Measurements from ENCODE around the gene CHFR. TPM values are rescaled to one million over a fixed set of nuclear protein-coding genes. Genes with fewer than 3 reads are reported as not detected.
A peak's percentile ranks its signal among the peaks of the same experiment; 100 is the strongest.

The CHFR gene
- polyA plus RNA-seq, 1 donor from 2014 or later = 89.3 TPM

DNA sequence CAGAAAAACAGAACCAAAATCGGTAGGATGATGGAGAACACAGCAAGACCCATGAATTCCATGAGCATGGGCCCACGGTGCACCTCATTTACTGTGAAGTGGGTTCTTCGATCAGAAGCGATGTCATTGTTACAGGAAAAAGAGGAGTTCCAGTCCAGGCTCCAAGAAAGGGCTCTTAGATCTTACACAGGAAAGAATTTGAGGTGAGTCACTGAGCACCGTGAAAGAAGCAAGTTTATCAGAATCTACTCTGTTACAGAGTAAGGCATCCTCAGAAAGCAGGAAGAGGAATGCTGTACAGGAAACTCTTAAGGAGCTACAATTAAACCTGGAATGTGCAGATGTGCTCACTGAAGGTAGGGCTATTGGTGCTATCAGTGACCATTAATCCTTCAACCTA, 11.6 kb upstream of the CHFR start:
- Histone ChIP-seq H3K27me3 (ENCODE audit: insufficient read depth, low read depth, low read length) (no peaks in the 10 kb centered on the region), H3K27ac (ENCODE audit: low read length) (no peak overlapping the region), H3K4me3 (ENCODE audit: low read length) (no peak overlapping the region), H3K79me2 (replicated peaks; ENCODE audit: insufficient read depth, low read length) (no peaks in the 10 kb centered on the region), H4K20me1 (ENCODE audit: insufficient read depth) (no peaks in the 10 kb centered on the region), H3K9ac (ENCODE audit: low read length) (no peak overlapping the region), H2AFZ (ENCODE audit: low read depth, low read length) (no peak overlapping the region), H3K4me2 (ENCODE audit: low read length) (no peak overlapping the region), H3K9me3 (ENCODE audit: low read length) (no peaks in the 10 kb centered on the region), H3K9me2 (ENCODE audit: insufficient read depth, low read length) (no peaks in the 10 kb centered on the region), H3F3A (ENCODE audit: insufficient read depth, low read length, poor library complexity, severe bottlenecking) (no peaks in the 10 kb centered on the region), H3K36me3 (ENCODE audit: insufficient read depth, low read length) (no peaks in the 10 kb centered on the region)
- no peak for TF ChIP-seq MXI1 (conservative IDR thresholded peaks at IDR 0.05; ENCODE audit: poor library complexity, severe bottlenecking)

DNA sequence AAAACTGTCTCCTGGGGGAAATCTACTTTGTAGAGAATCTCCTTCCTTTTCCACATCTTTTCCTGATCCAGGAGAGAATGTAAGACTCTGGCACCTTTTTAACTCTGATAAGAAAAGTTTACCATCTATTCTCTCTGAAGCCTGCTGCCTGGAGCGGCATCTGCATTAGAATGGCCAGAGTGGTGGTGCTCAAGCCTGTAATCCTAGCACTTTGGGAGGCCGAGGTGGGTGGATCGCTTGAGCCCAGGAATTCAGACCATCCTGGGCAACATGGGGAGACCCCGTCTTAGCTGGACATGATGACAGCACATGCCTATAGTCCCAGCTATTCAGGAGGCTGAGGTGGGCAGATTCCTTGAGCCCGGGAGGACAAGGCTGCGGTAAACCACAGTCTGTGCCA, 1.4 kb upstream of the CHFR start:
- no peak overlapping the region for H3K27ac ChIP-seq (ENCODE audit: low read length)
- peaks cover 10% of the 10 kb centered on the region for H3K36me3 ChIP-seq (ENCODE audit: insufficient read depth, low read length)
- H3K27me3 ChIP-seq (ENCODE audit: insufficient read depth, low read depth, low read length) = no peaks in the 10 kb centered on the region
- H3K9me3 ChIP-seq (ENCODE audit: low read length) = no peaks in the 10 kb centered on the region
- H4K20me1 ChIP-seq (ENCODE audit: insufficient read depth) = no peaks in the 10 kb centered on the region
- H3K4me3 ChIP-seq (ENCODE audit: low read length) = peak overlapping the region; percentile 92
- no peak overlapping the region for H3K4me2 ChIP-seq (ENCODE audit: low read length)
- peaks cover 10% of the 10 kb centered on the region for H3K79me2 ChIP-seq (replicated peaks; ENCODE audit: insufficient read depth, low read length)
- H3K9ac ChIP-seq (ENCODE audit: low read length) = no peak overlapping the region
- no peak for TF ChIP-seq EZH2 (IDR thresholded peaks at IDR 0.05; ENCODE audit: borderline replicate concordance, insufficient read depth, low read length, poor library complexity, severe bottlenecking)
- no peak for TF ChIP-seq MXI1 (conservative IDR thresholded peaks at IDR 0.05; ENCODE audit: poor library complexity, severe bottlenecking)
- no peak for TF ChIP-seq RAD21 (conservative IDR thresholded peaks at IDR 0.05)
- TF ChIP-seq EP300 (conservative IDR thresholded peaks at IDR 0.05; ENCODE audit: poor library complexity, severe bottlenecking) = no peak
- no peak for TF ChIP-seq SMC3 (conservative IDR thresholded peaks at IDR 0.05; ENCODE audit: poor library complexity)
- TF ChIP-seq, protein P1, sequence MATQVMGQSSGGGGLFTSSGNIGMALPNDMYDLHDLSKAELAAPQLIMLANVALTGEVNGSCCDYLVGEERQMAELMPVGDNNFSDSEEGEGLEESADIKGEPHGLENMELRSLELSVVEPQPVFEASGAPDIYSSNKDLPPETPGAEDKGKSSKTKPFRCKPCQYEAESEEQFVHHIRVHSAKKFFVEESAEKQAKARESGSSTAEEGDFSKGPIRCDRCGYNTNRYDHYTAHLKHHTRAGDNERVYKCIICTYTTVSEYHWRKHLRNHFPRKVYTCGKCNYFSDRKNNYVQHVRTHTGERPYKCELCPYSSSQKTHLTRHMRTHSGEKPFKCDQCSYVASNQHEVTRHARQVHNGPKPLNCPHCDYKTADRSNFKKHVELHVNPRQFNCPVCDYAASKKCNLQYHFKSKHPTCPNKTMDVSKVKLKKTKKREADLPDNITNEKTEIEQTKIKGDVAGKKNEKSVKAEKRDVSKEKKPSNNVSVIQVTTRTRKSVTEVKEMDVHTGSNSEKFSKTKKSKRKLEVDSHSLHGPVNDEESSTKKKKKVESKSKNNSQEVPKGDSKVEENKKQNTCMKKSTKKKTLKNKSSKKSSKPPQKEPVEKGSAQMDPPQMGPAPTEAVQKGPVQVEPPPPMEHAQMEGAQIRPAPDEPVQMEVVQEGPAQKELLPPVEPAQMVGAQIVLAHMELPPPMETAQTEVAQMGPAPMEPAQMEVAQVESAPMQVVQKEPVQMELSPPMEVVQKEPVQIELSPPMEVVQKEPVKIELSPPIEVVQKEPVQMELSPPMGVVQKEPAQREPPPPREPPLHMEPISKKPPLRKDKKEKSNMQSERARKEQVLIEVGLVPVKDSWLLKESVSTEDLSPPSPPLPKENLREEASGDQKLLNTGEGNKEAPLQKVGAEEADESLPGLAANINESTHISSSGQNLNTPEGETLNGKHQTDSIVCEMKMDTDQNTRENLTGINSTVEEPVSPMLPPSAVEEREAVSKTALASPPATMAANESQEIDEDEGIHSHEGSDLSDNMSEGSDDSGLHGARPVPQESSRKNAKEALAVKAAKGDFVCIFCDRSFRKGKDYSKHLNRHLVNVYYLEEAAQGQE (IDR thresholded peaks at IDR 0.05; ENCODE audit: borderline replicate concordance) = no peak
- TF ChIP-seq, protein P2, sequence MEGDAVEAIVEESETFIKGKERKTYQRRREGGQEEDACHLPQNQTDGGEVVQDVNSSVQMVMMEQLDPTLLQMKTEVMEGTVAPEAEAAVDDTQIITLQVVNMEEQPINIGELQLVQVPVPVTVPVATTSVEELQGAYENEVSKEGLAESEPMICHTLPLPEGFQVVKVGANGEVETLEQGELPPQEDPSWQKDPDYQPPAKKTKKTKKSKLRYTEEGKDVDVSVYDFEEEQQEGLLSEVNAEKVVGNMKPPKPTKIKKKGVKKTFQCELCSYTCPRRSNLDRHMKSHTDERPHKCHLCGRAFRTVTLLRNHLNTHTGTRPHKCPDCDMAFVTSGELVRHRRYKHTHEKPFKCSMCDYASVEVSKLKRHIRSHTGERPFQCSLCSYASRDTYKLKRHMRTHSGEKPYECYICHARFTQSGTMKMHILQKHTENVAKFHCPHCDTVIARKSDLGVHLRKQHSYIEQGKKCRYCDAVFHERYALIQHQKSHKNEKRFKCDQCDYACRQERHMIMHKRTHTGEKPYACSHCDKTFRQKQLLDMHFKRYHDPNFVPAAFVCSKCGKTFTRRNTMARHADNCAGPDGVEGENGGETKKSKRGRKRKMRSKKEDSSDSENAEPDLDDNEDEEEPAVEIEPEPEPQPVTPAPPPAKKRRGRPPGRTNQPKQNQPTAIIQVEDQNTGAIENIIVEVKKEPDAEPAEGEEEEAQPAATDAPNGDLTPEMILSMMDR (IDR thresholded peaks at IDR 0.05; ENCODE audit: poor library complexity, severe bottlenecking) = no peak
- TF ChIP-seq POLR2AphosphoS5 (IDR thresholded peaks at IDR 0.05) = no peak
- no peak for TF ChIP-seq TAF1 (IDR thresholded peaks at IDR 0.05; ENCODE audit: low read depth)
- no peaks in the 10 kb centered on the region for H3F3A ChIP-seq (ENCODE audit: insufficient read depth, low read length, poor library complexity, severe bottlenecking)
- no peaks in the 10 kb centered on the region for H3K9me2 ChIP-seq (ENCODE audit: insufficient read depth, low read length)
- no peak overlapping the region for H2AFZ ChIP-seq (ENCODE audit: low read depth, low read length)

Data from neural cell (in vitro differentiated cells).